NCI-H2171 (cell line): ENCODE data around the gene WDR73.

Source experiments
- DNase-seq: peaks from one replicate; lab custom pipeline; 2025; lab: John Stamatoyannopoulos, UW

Gene WDR73

GRCh38 chr15:84609818-84610525 is 44.1 kb downstream of the WDR73 start:
- no peak for DNase-seq

- no peak for DNase-seq
Observed at GRCh38 chr15:84608707-84609284, 45.3 kb downstream of the WDR73 start.

- DNase-seq: no peak
Observed at GRCh38 chr15:84606653-84607120, 47.4 kb downstream of the WDR73 start.

GRCh38 chr15:84605554-84605882 is 48.6 kb downstream of the WDR73 start:
- no peak for DNase-seq

- no peak for DNase-seq
Observed at GRCh38 chr15:84604826-84605553, 49.1 kb downstream of the WDR73 start.

GRCh38 chr15:84603630-84604379 is 50.3 kb downstream of the WDR73 start:
- no peak for DNase-seq

- no peak for DNase-seq
Observed at GRCh38 chr15:84601555-84601838, 52.6 kb downstream of the WDR73 start.

- DNase-seq: peak; percentile 94
Observed at GRCh38 chr15:84600687-84601554, 53.2 kb downstream of the WDR73 start, which contains the start of gene ZSCAN2. Gene ZSCAN2 (plus strand): TSS chr15:84601009. CDS start chr15:84603928, 2,919 bp downstream.

GRCh38 chr15:84600331-84600686 is 53.8 kb downstream of the WDR73 start:
- peak; percentile 83 for DNase-seq

GRCh38 chr15:84599906-84600305 is 54.2 kb downstream of the WDR73 start:
- no peak for DNase-seq

- DNase-seq: no peak
Observed at GRCh38 chr15:84598993-84599392, 55.1 kb downstream of the WDR73 start.

- DNase-seq: no peak
Observed at GRCh38 chr15:84598250-84598649, 55.8 kb downstream of the WDR73 start.

- DNase-seq: no peak
Observed at GRCh38 chr15:84597296-84597695, 56.8 kb downstream of the WDR73 start.

- no peak for DNase-seq
Observed at GRCh38 chr15:84595660-84596059, 58.4 kb downstream of the WDR73 start.

- DNase-seq: no peak
Observed at GRCh38 chr15:84594617-84595290, 59.3 kb downstream of the WDR73 start.

GRCh38 chr15:84591815-84592214 is 62.3 kb downstream of the WDR73 start:
- DNase-seq: no peak

- no peak for DNase-seq
Observed at GRCh38 chr15:84590406-84590805, 63.7 kb downstream of the WDR73 start.
